ENCODE measurements around the gene KLHL18.

- no peak for TF ChIP-seq CTCF (IDR thresholded peaks at IDR 0.05)
- no peak for TF ChIP-seq REST (IDR thresholded peaks at IDR 0.05; ENCODE audit: insufficient read depth in 1 of 2, low read depth in 2 of 2, low read length in 1 of 2)
- no peak for TF ChIP-seq POLR2AphosphoS5 (IDR thresholded peaks at IDR 0.05; ENCODE audit: low read depth, low read length)
Observed at GRCh38 chr3:47377186-47377585, 94.4 kb downstream of the KLHL18 start.
